Stimulated activated naive CD4-positive, alpha-beta T cell treated with Interleukin-2 at 50 U/mL for 16 hours (primary cell): Measurements from ENCODE around the gene ALS2.

ENCODE experiments used
- DNase-seq: peaks from one replicate; lab custom pipeline; 2025; lab: John Stamatoyannopoulos, UW

ALS2 gene

DNA sequence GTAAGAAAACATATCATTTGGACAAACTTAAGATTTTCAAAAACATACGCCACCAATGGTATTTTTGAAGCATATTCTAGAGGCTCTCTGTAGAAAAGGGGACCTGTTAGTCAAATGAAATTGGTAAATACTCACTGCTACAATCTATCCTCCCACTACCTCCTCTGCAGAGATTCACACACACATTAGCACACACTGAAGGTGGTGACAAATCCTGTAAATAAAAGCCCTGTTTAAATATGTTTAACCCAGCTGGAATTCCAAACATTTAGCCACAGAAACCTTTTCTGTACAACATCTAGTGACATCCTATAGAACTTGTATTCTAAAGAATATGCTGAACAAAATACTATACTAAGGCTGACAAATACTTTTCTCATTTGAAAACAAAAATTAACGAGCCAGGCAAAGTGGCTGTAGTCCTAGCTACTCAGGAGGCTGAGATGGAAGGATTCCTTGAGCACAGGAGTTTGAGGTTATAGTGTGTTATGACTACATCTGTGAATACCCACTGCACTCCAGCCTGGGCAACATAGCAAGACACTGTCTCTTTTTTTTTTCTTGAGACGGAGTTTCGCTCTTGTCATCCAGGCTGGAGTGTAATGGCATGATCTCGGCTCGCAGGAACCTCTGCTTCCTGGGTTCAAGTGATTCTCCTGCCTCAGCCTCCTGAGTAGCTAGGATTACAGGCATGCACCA, 25.9 kb downstream of the ALS2 start:
- DNase-seq: no peak

DNA sequence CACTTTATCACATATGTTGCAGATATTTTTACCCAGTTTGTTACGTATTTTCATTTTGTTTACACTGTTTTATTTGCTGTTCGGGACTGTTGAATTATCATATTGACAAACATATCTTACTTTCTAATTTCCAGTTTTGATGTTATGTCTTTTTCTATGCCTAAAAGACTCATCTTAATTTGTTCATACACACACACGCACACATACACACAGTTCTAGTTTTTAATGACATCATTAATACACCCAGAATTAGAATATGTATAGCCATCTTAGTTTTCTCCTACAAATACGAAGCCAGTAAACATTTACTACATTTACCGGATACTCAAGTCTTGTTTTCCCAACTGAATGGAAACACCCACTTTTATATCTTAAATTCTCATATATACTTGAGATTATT, 29.2 kb downstream of the ALS2 start:
- DNase-seq: no peak

DNA sequence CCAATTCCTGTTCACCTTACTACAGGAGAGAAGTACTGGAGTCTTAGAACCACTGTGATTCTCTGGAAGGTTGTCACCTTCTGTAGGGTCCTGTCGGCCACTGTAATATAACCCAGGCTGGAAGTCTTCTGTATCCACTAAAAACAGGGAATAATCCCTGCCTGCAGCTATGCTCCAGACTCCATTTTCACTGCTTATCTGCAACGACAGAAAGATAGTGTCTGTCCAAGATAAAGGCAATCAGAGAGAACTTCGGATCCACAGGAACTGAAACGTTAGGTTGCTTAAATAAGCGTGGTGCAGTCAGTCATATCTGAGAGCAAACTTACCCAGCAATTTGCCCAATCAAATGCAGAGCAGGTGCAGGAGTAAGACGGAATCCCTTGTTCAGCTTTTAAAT, 34.2 kb downstream of the ALS2 start:
- DNase-seq: no peak

DNA sequence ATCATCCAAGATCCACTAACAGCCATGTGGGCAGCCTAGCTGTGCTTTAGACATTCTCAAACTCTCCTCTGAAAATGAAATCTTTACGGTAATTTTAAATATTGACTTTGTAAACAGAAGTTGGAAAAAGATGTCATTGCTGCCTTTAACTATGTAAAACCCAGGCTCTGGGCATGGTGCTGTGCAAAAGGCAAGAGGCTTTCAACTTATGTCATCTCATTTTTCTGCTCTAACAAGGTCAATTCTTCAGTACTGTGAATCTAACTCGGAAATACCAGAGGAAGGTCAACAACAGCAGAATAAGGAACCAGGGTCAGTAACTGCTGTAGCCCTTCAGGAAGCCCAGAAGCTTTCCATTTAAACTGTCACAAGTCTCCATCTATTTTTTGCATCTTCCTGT, 45.2 kb downstream of the ALS2 start:
- no peak for DNase-seq

DNA sequence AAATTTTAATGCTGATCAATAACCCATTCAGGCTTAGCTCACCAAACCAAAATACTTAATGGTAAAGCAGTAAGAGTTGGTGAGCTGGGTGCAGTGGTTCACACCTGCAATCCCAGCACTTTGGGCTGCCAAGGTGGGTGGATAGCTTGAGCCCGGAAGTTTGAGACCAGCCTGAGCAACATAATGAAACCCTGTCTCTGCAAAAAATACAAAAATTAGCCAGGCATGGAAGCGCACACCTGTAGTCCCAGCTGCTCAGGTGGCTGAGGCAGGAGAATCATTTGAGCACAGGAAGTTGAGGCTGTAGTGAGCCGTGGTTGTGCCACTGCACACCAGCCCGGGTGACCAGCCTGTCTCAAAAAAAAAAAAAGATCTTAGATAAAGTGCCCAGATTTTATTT, 46.6 kb downstream of the ALS2 start:
- no peak for DNase-seq

DNA sequence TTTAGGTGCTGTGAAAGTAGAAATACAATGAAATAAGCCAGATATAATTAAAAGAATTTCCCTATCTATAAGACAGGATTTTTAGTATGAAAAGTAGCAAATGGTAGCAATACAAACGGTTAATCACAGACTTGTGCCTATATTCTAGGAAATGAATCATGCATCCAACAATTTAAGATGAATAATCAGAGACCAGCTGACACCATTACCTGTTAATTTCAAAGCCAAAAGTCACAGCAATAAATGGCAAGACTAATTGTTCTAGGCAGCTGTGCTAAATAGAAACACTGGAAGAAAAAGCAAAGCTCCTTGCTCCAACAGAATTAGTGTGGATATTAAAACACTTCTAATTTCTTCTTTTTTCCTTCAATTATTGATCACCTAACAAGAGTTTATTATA, 47.2 kb downstream of the ALS2 start:
- no peak for DNase-seq

DNA sequence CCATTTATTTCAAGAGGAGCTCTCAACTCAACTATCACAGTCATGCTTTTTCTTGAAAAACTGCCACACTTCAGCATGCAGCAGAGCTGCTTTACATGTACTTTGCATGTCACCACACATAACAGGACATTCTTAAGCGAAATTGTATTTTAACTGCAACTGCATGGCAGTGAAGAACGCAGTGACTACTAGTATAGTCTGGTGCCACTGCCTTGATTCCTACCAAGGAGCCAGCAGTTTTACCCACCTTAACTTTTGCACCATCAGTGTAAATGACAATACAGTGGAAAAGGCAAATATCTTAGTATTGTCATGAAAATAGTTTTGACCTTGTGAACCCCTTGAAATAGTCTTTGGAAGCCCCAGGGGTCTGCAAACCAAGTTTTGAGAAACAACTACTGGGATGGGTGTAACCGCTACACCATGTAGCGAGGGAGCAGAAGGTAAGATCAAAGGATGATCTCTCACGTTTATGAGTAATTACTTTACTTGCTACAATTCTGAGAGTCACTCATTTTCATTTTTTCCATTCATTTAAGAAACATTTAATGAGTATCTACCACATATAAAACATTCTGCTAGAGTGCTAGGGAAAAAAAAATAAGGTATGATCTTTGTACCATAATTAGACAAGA, 50.0 kb downstream of the ALS2 start:
- DNase-seq: no peak

DNA sequence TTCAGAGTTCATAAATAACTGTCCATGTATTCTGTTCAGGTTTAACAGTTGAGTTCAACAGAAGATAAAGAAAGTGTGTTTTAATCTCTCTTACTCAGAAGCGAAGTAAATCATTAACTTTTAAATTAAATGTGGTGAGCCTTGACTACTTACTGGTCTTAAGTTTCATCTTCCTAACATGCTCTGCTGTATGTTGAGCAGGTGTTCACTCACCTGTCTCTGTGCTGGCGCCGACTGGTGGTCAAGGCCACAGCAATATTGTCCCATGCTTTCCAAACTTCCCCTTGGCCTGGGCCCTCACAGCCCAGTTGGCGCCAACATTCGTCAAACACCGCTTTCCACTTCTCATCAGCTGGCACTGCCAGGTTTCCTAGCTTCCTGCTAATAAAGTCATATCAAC, 65.3 kb downstream of the ALS2 start:
- DNase-seq: no peak

DNA sequence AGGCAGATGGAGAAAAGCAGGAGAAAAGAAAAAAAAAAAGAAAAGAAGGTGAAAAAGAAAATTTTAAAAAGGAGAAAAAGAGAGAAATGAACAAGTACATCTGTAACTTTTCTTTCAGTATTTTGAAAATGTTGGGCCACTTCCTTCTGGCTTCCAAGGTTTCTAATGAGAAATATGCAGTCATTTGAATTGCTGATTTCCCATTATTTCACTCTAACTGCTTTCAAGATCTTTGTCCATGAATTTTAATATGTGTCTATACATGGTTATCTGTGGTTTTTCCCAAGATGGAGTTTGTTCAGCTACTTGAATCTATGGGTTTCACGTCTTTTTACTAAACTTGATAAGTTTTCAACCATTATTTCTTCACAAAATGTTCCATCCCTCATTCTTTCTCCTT, 68.0 kb downstream of the ALS2 start:
- no peak for DNase-seq

DNA sequence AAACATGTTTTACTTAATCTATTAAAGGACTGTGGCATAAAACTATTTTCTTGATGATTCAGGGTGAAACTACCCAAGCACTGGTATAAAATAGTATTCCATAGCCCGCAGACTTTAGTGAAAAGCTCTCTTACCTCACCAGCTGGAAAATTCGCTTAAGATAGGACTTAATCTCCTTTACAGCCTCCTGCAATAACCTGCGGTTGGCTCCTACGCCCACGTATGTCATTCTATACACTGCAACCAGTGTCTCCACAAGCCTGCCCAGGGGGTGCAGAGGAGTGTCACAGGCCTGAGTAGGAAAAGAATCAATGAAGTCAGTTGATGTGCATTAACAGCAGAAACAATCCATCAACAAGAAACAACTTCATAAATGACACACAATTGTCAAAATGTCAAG, 71.0 kb downstream of the ALS2 start:
- DNase-seq: no peak

DNA sequence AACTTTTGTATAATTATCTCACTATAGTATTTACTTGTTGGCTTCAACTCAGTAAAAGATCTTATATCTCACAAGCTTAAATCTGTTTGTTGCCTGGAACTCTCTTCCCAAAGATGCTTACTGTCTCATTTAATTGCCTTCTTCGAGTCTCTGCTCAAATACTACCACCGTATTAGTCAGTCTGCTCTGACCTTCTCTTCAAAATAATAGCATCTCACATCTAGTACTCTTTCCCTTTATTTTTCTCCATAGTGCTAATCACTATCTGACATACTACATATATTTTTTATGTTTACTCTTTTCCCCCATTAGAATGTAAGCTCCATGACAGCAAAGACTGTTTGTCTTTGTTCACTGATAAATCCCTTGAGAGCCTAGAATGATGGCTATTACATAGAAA, 71.7 kb downstream of the ALS2 start:
- DNase-seq: no peak

DNA sequence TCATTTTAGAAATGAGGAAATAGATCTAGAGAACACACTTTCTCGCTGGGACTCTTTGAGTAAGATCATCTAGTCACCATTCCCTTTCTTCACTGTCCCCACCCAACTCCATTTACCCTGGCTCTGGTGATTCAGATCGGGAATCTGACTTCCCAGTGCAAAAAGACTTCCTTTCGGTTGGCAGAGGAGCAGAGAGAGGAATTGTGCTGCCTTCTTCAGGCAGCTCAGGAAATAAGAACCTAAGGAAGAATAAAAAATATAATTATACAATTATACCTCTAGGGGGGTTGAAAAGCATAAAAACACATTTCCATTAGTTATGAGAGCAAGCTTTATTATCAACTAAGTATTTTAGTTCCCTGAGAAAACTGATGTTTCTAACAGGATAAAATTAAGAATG, 73.0 kb downstream of the ALS2 start:
- DNase-seq: no peak

DNA sequence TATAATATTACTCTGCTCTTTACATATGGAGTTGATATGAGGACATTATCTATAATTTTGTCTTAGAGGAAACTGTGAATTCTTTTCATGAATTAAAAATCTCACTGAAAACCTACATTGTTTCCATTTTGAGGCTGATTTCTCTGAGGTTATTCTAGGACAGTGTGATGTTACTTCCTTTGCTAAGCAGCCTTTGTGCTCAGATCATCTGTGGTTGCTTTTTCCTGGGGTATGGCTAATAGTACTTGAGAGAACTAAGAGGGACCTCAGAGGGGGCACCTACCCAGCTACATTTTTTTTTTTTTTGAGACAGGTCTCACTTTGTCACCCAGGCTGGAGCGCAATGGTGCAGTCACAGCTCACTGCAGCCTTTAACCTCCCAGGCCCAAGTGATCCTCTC, 73.6 kb downstream of the ALS2 start:
- no peak for DNase-seq

DNA sequence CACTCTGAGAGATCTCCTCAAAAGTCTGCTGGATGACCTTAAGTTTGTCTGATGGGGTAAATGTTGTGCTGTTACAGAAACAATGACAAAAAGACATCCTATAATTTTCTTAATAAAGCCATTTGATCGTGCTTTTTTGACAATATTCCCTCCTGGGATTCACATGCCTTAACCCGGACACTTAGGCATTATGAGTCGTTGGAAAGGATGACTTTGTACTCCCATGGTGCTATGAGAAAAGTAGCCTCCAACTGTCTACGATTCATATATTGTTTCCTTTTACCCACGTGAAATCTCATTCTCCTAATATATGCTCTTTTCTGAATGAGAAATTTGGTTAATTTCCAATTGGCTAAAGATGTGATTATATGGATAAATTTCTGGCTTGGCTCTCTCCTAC, 76.2 kb downstream of the ALS2 start:
- no peak for DNase-seq

DNA sequence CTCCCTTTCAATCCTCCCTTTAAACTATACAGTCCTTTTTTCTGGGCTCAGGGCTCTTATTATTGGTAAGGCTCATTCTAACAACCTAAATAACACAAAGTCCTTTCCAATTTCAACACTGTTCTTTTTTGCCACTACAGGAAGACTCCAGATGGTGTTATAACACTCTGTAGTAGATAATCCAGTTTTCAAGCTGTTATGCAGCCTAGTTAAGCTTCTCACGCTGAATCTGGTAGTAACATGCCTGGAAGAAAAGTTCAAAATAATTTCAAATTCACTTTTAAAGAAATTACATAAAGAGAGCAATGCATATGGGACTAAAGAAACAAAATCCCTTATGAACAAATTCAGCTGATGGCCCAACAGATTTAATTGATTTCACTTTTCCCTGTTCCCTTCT, 79.1 kb downstream of the ALS2 start:
- DNase-seq: no peak

DNA sequence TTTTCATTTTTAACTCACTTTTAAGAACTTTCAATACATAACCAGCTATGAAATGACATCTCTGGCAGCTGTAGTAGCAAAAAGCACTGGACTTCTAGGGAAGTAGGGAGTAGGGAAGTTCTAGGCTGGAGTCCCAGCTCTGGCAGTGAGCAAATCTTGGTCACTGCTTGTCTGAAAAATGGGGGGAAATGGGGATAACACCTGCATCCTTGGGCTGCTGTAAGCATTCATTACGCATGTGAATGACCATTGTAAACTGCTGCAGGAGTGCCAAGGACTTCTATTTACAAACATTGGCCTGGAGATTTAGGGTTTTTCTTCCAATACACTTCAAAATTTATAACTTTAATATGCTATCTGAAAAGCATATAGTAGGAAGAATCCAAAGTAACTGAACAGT, 81.3 kb downstream of the ALS2 start:
- no peak for DNase-seq

DNA sequence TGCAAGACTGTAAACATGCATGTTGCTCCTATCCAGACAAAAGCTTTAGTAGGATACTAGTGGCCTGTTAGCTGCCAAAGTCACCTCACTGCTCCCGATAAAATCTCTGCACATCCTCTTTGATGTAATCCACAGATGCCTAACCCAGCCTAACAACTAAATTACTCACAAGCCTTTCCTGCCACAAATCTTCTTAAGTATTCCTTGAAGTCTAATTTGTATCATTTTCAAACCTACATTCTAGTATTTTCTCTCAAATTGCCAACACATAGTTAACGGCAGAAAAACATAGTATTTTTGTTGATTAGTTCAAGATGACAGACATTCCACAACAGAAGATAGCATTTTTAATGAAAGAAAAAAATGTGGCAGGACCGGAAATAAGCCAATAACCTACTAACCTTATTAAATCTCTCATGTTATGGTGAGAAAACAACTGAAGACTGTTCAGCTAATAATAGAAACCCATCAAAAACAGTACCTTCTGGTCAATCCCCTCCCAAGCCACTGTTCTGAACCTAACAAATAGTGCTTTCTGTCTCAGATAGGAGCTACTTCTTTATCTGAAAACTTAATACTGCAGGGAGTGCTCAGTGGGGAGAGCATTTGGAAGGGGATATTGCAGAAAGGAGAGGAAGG, 82.0 kb downstream of the ALS2 start, which contains the start of gene MPP4:
Gene MPP4 (minus strand): TSS at position 57 of the 639 bp plus-strand sequence. CDS start 4,690 bp downstream, outside the sequence.
- DNase-seq: no peak

DNA sequence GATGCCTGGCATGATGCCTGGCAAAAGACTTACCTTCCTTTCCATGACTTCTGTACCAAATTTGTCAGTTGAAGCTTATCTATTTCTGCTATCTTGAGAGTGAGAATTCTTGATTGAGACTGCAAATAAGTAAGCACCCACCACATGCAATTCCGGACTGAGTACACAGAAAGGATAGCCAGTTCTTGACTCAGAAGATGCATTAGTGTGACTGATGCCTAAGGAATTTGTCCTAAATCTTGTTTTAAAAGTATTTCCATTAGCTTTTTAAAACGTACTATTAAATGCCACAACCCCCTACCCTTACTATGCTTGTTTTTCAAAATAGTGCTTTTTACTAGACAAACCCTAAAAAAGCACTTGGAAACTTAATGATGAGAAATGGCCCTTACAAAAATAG, 82.8 kb downstream of the ALS2 start:
- DNase-seq: no peak

DNA sequence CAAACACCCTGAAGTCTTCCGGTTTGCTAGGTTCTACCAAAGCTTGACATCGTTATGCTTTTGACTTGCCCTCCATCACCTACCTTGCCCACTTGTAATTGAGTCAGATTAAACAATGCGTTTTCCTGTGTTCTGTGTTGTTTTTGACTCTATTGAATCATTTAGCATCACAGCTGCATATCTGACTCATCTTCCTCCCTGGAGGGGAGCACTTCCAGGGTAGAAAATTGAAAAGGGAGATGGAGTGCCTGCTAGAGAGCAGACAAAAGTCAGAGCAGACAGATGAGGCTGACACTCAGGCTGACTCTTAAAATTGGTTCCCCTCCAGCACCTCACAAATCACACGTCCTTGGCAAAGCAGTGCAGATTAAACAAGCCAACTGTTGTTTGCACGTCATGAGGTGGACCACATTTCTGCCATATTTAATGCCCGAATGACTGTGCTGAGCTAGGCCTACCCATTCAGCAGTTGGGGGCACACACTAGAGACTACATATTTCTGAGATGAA, 84.5 kb downstream of the ALS2 start:
- no peak for DNase-seq

DNA sequence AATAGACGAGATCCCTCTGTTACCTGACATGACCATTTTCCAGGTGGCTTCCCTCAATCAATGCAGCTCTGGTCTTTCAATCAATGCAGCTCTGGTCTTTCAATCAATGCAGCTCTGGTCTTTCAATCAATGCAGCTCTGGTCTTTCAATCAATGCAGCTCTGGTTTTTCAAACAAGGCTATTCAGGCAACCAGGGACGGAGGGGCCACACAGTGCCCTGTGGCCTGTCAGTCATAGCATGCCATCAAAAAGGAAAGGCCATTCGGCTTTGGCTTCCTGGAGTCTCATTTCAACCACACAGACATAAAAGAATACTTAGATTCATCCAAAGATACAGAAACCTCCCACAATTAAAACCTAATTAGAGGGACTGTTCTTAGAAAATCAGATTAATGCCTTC, 95.6 kb downstream of the ALS2 start:
- no peak for DNase-seq

DNA sequence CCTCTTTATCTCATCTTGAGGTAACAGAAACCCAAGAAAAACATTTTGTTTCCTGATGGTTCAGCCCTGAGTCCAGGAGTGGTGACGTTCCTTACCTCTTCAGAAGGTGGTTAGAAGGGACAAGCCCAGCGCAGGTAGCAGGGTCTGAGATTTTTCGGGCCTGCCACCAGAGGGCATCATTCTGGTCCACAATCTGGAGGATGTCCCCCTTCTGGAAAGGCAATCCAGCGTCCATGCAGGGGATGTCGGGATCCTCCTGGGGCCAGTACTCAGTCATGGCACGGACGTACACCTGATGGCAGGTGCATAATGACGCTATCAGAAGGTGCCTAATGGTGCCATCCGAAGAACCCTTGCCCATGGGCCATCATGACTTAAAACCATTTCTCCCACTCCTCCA, 100.0 kb downstream of the ALS2 start:
- no peak for DNase-seq

DNA sequence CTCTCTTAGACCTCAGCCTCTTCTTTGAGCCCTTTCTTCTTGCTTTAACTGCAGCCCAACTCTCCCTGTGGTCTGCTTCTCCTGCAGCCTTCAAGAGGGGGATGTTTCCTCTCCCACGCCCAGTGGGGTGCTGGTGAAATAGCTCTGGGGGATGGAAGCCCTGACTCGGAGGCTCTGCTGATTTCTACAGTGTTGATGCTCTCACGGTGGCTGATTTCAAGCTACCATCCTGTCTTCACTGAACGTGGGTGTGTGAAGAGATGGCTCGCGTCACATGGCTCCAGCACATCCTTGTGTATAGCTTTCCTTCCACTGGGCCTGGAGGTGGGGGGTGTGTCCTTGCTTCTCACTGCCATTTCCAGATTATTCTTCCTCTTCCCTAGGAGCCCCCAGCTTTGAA, 102.3 kb downstream of the ALS2 start:
- DNase-seq: no peak

DNA sequence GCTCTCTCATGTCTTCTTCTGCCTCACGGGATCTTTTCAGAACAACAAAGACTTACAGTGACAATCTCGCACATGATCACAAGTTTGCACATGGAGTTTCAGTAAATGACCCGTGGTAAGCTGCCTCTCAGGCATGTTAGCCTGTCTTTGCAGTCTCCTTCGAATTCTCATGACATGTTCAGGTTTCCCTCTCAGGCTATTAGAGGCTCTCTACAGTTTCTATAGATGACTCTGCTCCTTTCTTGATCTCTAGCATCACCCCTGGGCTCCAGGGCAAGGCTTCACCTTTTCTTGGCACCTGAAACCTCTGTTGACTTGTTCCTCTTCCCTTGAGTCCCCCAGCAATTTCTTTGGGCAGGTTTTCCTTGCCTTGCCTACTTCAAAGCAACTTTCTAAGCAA, 105.3 kb downstream of the ALS2 start:
- DNase-seq: no peak
